Activated CD8-positive, alpha-beta memory T cell treated with anti-CD3 and anti-CD28 coated beads, Interleukin-2, amount 50 U/mL, for 24 hours (primary cell): ENCODE data around the gene QPRT.
"Not testable (repeated sequence)": the region's sequence is repeated elsewhere in the genome, so short reads cannot be mapped to it uniquely, and the experiment has no call there.

ENCODE experiments used
- DNase-seq: peaks from one replicate; pipeline ENCODE4 v3.0.0-alpha.2; 2020; ENCODE audit errors: extremely low read depth

QPRT gene

GRCh38 chr16:29746518-29746917 is 67.5 kb downstream of the QPRT start:
- not testable (repeated sequence) for DNase-seq
